WTC11 (cell line): ENCODE measurements around the gene ARAF. TPM values are rescaled to one million over a fixed set of nuclear protein-coding genes. Genes with fewer than 3 reads are reported as not detected.
A peak's percentile ranks its signal among the peaks of the same experiment; 100 is the strongest.

ENCODE experiments used
- ATAC-seq: fragments of 200-7000 bp; cut with Tn5 transposase; 2 replicates; pipeline ENCODE4 v1.10.0; 2021; ENCODE audit warnings: mild to moderate bottlenecking, moderate library complexity
- CTCF ChIA-PET: fragments of 300-600 bp; sonication (Branson Sonifier 250); formaldehyde crosslinking; loops from one replicate; lab custom pipeline; 2021; ENCODE audit warnings: antibody characterized with exemption; lab: Charles Lee
- POLR2A ChIA-PET: fragments of 350-600 bp; sonication (Branson Sonifier 250); formaldehyde crosslinking; loops from one replicate; lab custom pipeline; 2021; ENCODE audit warnings: antibody characterized with exemption; lab: Charles Lee
- DNase-seq: peaks from one replicate; pipeline ENCODE4 v3.0.0; 2021; ENCODE audit warnings: low spot score
- H3K27ac Mint-ChIP-seq: 2 replicates; pipeline ENCODE4 v1.8.0; 2021; ENCODE audit warnings: mixed read lengths
- H3K27me3 Mint-ChIP-seq: 2 replicates; pipeline ENCODE4 v1.8.0; 2021; ENCODE audit warnings: low read depth, mild to moderate bottlenecking, moderate library complexity, mixed read lengths
- H3K36me3 Mint-ChIP-seq: 2 replicates; pipeline ENCODE4 v1.8.0; 2021; ENCODE audit warnings: mixed read lengths
- H3K4me1 Mint-ChIP-seq: 2 replicates; pipeline ENCODE4 v1.8.0; 2022; ENCODE audit warnings: mixed read lengths
- H3K4me3 Mint-ChIP-seq: 2 replicates; pipeline ENCODE4 v1.8.0; 2021; ENCODE audit warnings: mild to moderate bottlenecking, moderate library complexity, mixed read lengths
- H3K9me3 Mint-ChIP-seq: 2 replicates; pipeline ENCODE4 v1.8.0; 2021; ENCODE audit warnings: mixed read lengths
- ATF1 ChIP-seq: sonication (generic); formaldehyde crosslinking; IDR thresholded peaks from 2 replicates; pipeline ENCODE4 v1.8.1; 2023; ENCODE audit warnings: mild to moderate bottlenecking, moderate library complexity, missing genetic modification reagents
- CREB1 ChIP-seq: sonication (generic); formaldehyde crosslinking; IDR thresholded peaks from 2 replicates; pipeline ENCODE4 v1.8.0; 2023; ENCODE audit warnings: mild to moderate bottlenecking, missing genetic modification reagents
- FOXJ3 ChIP-seq: sonication (generic); formaldehyde crosslinking; IDR thresholded peaks from 2 replicates; pipeline ENCODE4 v1.9.0; 2021; ENCODE audit warnings: missing genetic modification reagents, mild to moderate bottlenecking, borderline replicate concordance
- GTF2I ChIP-seq: fragments of 250-450 bp; sonication (Bioruptor Pico); conservative IDR thresholded peaks from 2 replicates; pipeline ENCODE4 v1.4.0; 2021; ENCODE audit warnings: mild to moderate bottlenecking
- HMGA2 ChIP-seq: fragments of 250-450 bp; sonication (Bioruptor Pico); IDR thresholded peaks from 2 replicates; pipeline ENCODE4 v1.4.0; 2021; ENCODE audit warnings: mild to moderate bottlenecking, moderate library complexity
- NFYB ChIP-seq: sonication (generic); formaldehyde crosslinking; conservative IDR thresholded peaks from 2 replicates; pipeline ENCODE4 v1.8.0; 2022; ENCODE audit warnings: low read depth, missing genetic modification reagents
- RORB ChIP-seq: fragments of 250-450 bp; sonication (Bioruptor Pico); IDR thresholded peaks from 2 replicates; pipeline ENCODE4 v1.9.0; 2021; ENCODE audit warnings: mild to moderate bottlenecking
- TP53 ChIP-seq: sonication (generic); formaldehyde crosslinking; IDR thresholded peaks from 2 replicates; pipeline ENCODE4 v1.8.1; 2023; ENCODE audit warnings: mild to moderate bottlenecking, missing genetic modification reagents
- total RNA-seq: library from RNA; stranded (reverse); gene quantifications from 3 replicates; pipeline ENCODE4 v1.2.3, GENCODE V29; 2021
- TF ChIP-seq, protein P1 (sequence below): sonication (generic); formaldehyde crosslinking; IDR thresholded peaks from 2 replicates; pipeline ENCODE4 v1.8.1; 2022; ENCODE audit warnings: mild to moderate bottlenecking, moderate library complexity, missing genetic modification reagents
- TF ChIP-seq, protein P2 (sequence below): fragments of 250-450 bp; sonication (Bioruptor Pico); IDR thresholded peaks from 2 replicates; pipeline ENCODE4 v1.9.0; 2021; ENCODE audit warnings: moderate library complexity, mild to moderate bottlenecking, inconsistent platforms, borderline replicate concordance
- TF ChIP-seq, protein P3 (sequence below): sonication (generic); formaldehyde crosslinking; IDR thresholded peaks from 2 replicates; pipeline ENCODE4 v1.8.1; 2023; ENCODE audit warnings: mild to moderate bottlenecking, moderate library complexity, missing genetic modification reagents
- TF ChIP-seq, protein P4 (sequence below): fragments of 200-600 bp; IDR thresholded peaks from 2 replicates; pipeline ENCODE4 v1.8.0; 2022; ENCODE audit warnings: antibody characterized with exemption
- TF ChIP-seq, protein P5 (sequence below): sonication (generic); formaldehyde crosslinking; IDR thresholded peaks from 2 replicates; pipeline ENCODE4 v1.8.0; 2022; ENCODE audit warnings: mild to moderate bottlenecking, missing genetic modification reagents
- TF ChIP-seq, protein P6 (sequence below): sonication (generic); formaldehyde crosslinking; IDR thresholded peaks from 2 replicates; pipeline ENCODE4 v1.8.0; 2022; ENCODE audit warnings: missing genetic modification reagents
- TF ChIP-seq, protein P7 (sequence below): sonication (generic); formaldehyde crosslinking; IDR thresholded peaks from 2 replicates; pipeline ENCODE4 v1.8.1; 2022; ENCODE audit warnings: missing genetic modification reagents, borderline replicate concordance

Gene ARAF
- total RNA-seq, 1 experiment from 2014 or later: 55.1 TPM

DNA sequence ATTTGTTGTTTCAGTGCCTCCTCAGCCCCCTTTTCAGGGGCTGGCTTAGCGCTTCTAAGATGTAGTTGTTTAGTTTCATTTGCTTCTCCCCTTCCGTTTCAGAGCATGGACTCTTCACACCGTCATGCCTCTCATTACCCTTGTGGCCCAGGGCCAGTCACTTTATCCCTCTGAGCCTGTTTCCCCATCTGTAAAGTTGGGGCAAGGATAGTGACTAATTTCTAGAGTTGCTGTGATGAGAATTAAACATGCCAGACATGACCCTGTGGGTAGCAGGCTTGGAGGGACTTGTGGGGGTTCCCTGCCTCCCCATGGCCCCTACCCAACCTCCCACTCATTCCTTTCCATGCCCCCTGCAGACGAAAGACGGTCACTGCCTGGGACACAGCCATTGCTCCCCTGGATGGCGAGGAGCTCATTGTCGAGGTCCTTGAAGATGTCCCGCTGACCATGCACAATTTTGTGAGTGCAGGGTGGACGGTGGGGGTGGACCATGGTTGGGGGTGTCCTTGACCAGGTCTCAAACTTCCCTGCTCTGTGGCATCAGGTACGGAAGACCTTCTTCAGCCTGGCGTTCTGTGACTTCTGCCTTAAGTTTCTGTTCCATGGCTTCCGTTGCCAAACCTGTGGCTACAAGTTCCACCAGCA is 3.6 kb downstream of the ARAF start:
- Mint-ChIP-seq H3K27me3 (no peaks in the 10 kb centered on the region), H3K4me3 (no peak overlapping the region), H3K27ac (no peak overlapping the region), H3K4me1 (peaks cover 13% of the 10 kb centered on the region), H3K36me3 (peaks cover 32% of the 10 kb centered on the region), H3K9me3 (no peaks in the 10 kb centered on the region)
- CTCF ChIA-PET: interaction anchor here (0.6 to 1.0 kb wide), 5 partner anchors 8 to 80 kb away, joined by 3 to 7 read pairs (median 3); no protein-coding TSS in a partner anchor
- POLR2A ChIA-PET: no interaction called here
- ATAC-seq: no peak
- TF ChIP-seq, protein P1, sequence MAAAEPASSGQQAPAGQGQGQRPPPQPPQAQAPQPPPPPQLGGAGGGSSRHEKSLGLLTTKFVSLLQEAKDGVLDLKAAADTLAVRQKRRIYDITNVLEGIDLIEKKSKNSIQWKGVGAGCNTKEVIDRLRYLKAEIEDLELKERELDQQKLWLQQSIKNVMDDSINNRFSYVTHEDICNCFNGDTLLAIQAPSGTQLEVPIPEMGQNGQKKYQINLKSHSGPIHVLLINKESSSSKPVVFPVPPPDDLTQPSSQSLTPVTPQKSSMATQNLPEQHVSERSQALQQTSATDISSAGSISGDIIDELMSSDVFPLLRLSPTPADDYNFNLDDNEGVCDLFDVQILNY: no peak
- TF ChIP-seq ATF1 (CRISPR knock-in tag) (no peak), GTF2I (CRISPR knock-in tag) (no peak)
- TF ChIP-seq, protein P2, sequence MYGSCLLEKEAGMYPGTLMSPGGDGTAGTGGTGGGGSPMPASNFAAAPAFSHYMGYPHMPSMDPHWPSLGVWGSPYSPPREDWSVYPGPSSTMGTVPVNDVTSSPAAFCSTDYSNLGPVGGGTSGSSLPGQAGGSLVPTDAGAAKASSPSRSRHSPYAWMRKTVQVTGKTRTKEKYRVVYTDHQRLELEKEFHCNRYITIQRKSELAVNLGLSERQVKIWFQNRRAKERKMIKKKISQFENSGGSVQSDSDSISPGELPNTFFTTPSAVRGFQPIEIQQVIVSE: no peak
- no peak for DNase-seq

DNA sequence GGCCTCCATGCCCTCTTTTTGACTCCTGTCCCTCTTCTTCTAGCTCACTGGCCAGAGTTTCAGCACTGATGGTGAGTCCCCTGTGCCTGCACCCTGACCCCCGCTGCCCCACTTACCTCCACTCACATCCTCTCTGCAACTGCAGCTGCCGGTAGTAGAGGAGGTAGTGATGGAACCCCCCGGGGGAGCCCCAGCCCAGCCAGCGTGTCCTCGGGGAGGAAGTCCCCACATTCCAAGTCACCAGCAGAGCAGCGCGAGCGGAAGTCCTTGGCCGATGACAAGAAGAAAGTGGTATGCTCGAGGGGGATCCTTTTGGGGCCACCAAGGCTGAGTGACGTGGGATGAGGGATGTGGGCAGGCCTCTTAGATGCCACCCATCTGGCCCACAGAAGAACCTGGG is 5.8 kb downstream of the ARAF start:
- ChIA-PET POLR2A (no interaction called here), CTCF (no interaction called here)
- ATAC-seq (no peak), DNase-seq (no peak)
- Mint-ChIP-seq H3K9me3 (no peaks in the 10 kb centered on the region), H3K27me3 (no peaks in the 10 kb centered on the region), H3K4me1 (peaks cover 4% of the 10 kb centered on the region), H3K4me3 (no peak overlapping the region), H3K36me3 (peaks cover 48% of the 10 kb centered on the region), H3K27ac (no peak overlapping the region)
- TF ChIP-seq RORB (CRISPR knock-in tag) (no peak), HMGA2 (CRISPR knock-in tag) (no peak), FOXJ3 (CRISPR knock-in tag) (no peak)
- TF ChIP-seq, protein P3, sequence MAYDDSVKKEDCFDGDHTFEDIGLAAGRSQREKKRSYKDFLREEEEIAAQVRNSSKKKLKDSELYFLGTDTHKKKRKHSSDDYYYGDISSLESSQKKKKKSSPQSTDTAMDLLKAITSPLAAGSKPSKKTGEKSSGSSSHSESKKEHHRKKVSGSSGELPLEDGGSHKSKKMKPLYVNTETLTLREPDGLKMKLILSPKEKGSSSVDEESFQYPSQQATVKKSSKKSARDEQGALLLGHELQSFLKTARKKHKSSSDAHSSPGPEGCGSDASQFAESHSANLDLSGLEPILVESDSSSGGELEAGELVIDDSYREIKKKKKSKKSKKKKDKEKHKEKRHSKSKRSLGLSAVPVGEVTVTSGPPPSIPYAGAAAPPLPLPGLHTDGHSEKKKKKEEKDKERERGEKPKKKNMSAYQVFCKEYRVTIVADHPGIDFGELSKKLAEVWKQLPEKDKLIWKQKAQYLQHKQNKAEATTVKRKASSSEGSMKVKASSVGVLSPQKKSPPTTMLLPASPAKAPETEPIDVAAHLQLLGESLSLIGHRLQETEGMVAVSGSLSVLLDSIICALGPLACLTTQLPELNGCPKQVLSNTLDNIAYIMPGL (CRISPR knock-in tag): no peak

DNA sequence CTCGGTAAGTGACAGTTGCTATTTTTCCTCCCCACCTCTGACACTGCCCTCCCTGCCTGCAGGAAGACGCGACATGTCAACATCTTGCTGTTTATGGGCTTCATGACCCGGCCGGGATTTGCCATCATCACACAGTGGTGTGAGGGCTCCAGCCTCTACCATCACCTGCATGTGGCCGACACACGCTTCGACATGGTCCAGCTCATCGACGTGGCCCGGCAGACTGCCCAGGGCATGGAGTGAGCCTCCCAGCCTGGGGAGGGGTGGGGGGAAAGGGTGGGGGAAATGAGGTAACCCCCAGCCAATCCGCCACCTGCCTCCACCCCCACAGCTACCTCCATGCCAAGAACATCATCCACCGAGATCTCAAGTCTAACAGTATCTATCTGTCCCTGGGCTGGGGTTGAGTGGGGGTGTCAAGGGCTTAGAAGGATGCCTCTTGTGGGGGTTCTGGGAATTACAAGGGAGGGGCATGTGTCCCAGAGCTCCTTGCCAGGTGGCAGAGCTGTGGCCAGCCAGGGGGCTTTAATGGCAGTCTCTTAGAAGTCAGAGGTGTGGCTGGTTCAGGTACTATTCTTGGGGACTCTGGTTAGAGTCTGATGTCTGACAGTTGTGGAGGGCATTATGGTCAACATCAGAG is 7.8 kb downstream of the ARAF start:
- H3K4me1 Mint-ChIP-seq: peaks cover 18% of the 10 kb centered on the region
- ATAC-seq (peak; percentile 43), DNase-seq (peak; percentile 39)
- H3K4me3 Mint-ChIP-seq: no peak overlapping the region
- POLR2A ChIA-PET: no interaction called here
- H3K27me3 Mint-ChIP-seq: no peaks in the 10 kb centered on the region
- peaks cover 49% of the 10 kb centered on the region for H3K36me3 Mint-ChIP-seq
- CTCF ChIA-PET: interaction anchor here (0.6 to 1.7 kb wide), 17 partner anchors 10 to 183 kb away, joined by 3 to 12 read pairs (median 4); partner anchors contain the start of genes ELK1 and TIMP1
- H3K9me3 Mint-ChIP-seq: no peaks in the 10 kb centered on the region
- TF ChIP-seq, protein P4, sequence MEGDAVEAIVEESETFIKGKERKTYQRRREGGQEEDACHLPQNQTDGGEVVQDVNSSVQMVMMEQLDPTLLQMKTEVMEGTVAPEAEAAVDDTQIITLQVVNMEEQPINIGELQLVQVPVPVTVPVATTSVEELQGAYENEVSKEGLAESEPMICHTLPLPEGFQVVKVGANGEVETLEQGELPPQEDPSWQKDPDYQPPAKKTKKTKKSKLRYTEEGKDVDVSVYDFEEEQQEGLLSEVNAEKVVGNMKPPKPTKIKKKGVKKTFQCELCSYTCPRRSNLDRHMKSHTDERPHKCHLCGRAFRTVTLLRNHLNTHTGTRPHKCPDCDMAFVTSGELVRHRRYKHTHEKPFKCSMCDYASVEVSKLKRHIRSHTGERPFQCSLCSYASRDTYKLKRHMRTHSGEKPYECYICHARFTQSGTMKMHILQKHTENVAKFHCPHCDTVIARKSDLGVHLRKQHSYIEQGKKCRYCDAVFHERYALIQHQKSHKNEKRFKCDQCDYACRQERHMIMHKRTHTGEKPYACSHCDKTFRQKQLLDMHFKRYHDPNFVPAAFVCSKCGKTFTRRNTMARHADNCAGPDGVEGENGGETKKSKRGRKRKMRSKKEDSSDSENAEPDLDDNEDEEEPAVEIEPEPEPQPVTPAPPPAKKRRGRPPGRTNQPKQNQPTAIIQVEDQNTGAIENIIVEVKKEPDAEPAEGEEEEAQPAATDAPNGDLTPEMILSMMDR: peak; percentile 63
- TF ChIP-seq, protein P5, sequence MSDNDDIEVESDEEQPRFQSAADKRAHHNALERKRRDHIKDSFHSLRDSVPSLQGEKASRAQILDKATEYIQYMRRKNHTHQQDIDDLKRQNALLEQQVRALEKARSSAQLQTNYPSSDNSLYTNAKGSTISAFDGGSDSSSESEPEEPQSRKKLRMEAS (CRISPR knock-in tag): no peak
- TF ChIP-seq NFYB (no peak), CREB1 (CRISPR knock-in tag) (no peak), TP53 (CRISPR knock-in tag) (no peak)
- TF ChIP-seq, protein P6, sequence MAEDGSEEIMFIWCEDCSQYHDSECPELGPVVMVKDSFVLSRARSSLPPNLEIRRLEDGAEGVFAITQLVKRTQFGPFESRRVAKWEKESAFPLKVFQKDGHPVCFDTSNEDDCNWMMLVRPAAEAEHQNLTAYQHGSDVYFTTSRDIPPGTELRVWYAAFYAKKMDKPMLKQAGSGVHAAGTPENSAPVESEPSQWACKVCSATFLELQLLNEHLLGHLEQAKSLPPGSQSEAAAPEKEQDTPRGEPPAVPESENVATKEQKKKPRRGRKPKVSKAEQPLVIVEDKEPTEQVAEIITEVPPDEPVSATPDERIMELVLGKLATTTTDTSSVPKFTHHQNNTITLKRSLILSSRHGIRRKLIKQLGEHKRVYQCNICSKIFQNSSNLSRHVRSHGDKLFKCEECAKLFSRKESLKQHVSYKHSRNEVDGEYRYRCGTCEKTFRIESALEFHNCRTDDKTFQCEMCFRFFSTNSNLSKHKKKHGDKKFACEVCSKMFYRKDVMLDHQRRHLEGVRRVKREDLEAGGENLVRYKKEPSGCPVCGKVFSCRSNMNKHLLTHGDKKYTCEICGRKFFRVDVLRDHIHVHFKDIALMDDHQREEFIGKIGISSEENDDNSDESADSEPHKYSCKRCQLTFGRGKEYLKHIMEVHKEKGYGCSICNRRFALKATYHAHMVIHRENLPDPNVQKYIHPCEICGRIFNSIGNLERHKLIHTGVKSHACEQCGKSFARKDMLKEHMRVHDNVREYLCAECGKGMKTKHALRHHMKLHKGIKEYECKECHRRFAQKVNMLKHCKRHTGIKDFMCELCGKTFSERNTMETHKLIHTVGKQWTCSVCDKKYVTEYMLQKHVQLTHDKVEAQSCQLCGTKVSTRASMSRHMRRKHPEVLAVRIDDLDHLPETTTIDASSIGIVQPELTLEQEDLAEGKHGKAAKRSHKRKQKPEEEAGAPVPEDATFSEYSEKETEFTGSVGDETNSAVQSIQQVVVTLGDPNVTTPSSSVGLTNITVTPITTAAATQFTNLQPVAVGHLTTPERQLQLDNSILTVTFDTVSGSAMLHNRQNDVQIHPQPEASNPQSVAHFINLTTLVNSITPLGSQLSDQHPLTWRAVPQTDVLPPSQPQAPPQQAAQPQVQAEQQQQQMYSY (CRISPR knock-in tag): no peak
- TF ChIP-seq, protein P7, sequence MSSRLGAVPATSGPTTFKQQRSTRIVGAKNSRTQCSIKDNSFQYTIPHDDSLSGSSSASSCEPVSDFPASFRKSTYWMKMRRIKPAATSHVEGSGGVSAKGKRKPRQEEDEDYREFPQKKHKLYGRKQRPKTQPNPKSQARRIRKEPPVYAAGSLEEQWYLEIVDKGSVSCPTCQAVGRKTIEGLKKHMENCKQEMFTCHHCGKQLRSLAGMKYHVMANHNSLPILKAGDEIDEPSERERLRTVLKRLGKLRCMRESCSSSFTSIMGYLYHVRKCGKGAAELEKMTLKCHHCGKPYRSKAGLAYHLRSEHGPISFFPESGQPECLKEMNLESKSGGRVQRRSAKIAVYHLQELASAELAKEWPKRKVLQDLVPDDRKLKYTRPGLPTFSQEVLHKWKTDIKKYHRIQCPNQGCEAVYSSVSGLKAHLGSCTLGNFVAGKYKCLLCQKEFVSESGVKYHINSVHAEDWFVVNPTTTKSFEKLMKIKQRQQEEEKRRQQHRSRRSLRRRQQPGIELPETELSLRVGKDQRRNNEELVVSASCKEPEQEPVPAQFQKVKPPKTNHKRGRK (CRISPR knock-in tag): no peak
- TF ChIP-seq, all 79 proteins: peak for 1
- no peak overlapping the region for H3K27ac Mint-ChIP-seq
